KMS-11 (cell line): ENCODE data around the gene PPARA.

Experiments
- H2AFZ ChIP-seq: fragments of 200-600 bp; sonication (generic); 2 replicates; pipeline ENCODE4 v1.6.1; 2016; ENCODE audit warnings: antibody characterized with exemption, mixed run types, low read depth
- H3K27ac ChIP-seq: fragments of 200-600 bp; sonication (generic); 2 replicates; pipeline ENCODE4 v1.6.1; 2016; ENCODE audit warnings: mild to moderate bottlenecking, mixed run types
- H3K27me3 ChIP-seq: fragments of 200-600 bp; sonication (generic); 2 replicates; pipeline ENCODE4 v1.6.1; 2017; ENCODE audit warnings: mild to moderate bottlenecking, low read depth, mixed run types, moderate library complexity; ENCODE audit not compliant: insufficient read depth
- H3K36me3 ChIP-seq: fragments of 200-600 bp; sonication (generic); 2 replicates; pipeline ENCODE4 v1.6.1; 2017; ENCODE audit warnings: mild to moderate bottlenecking, mixed run types; ENCODE audit not compliant: insufficient read depth
- H3K4me1 ChIP-seq: fragments of 200-600 bp; sonication (generic); 2 replicates; pipeline ENCODE4 v1.6.1; 2016; ENCODE audit warnings: mild to moderate bottlenecking, low read depth, mixed run types; ENCODE audit not compliant: poor library complexity, severe bottlenecking
- H3K4me2 ChIP-seq: fragments of 200-600 bp; sonication (generic); 2 replicates; pipeline ENCODE4 v1.7.0; 2016; ENCODE audit warnings: mild to moderate bottlenecking, mixed run types
- H3K4me3 ChIP-seq: fragments of 200-600 bp; sonication (generic); IDR thresholded peaks from 2 replicates; pipeline ENCODE4 v1.6.1; 2017; ENCODE audit warnings: low read depth, low read length, mixed read lengths; ENCODE audit not compliant: insufficient read depth
- H3K79me2 ChIP-seq: fragments of 200-600 bp; sonication (generic); 2 replicates; pipeline ENCODE4 v1.6.1; 2016; ENCODE audit warnings: low read depth, mixed run types; ENCODE audit not compliant: insufficient read depth
- H3K9ac ChIP-seq: fragments of 200-600 bp; sonication (generic); 2 replicates; pipeline ENCODE4 v1.6.1; 2016; ENCODE audit warnings: mild to moderate bottlenecking, mixed run types
- H4K20me1 ChIP-seq: fragments of 200-600 bp; sonication (generic); 2 replicates; pipeline ENCODE4 v1.6.1; 2016; ENCODE audit warnings: mild to moderate bottlenecking, mixed run types; ENCODE audit not compliant: insufficient read depth
- TF ChIP-seq, protein P1 (sequence below): fragments of 200-600 bp; sonication (generic); conservative IDR thresholded peaks from 2 replicates; pipeline ENCODE4 v1.6.1; 2017; ENCODE audit warnings: low read depth, mild to moderate bottlenecking, antibody characterized with exemption, low read length, moderate library complexity, mixed read lengths

Gene PPARA

GRCh38 chr22:46115755-46116490, 34.4 kb upstream of the PPARA start:
- Histone ChIP-seq H3K4me1 (no peaks in the 10 kb centered on the region), H4K20me1 (no peaks in the 10 kb centered on the region), H3K79me2 (no peaks in the 10 kb centered on the region), H3K27me3 (no peaks in the 10 kb centered on the region), H3K27ac (no peak overlapping the region), H3K9ac (no peak overlapping the region), H3K36me3 (no peaks in the 10 kb centered on the region), H3K4me3 (no peak overlapping the region), H2AFZ (no peak overlapping the region), H3K4me2 (no peak overlapping the region)
- TF ChIP-seq, protein P1, sequence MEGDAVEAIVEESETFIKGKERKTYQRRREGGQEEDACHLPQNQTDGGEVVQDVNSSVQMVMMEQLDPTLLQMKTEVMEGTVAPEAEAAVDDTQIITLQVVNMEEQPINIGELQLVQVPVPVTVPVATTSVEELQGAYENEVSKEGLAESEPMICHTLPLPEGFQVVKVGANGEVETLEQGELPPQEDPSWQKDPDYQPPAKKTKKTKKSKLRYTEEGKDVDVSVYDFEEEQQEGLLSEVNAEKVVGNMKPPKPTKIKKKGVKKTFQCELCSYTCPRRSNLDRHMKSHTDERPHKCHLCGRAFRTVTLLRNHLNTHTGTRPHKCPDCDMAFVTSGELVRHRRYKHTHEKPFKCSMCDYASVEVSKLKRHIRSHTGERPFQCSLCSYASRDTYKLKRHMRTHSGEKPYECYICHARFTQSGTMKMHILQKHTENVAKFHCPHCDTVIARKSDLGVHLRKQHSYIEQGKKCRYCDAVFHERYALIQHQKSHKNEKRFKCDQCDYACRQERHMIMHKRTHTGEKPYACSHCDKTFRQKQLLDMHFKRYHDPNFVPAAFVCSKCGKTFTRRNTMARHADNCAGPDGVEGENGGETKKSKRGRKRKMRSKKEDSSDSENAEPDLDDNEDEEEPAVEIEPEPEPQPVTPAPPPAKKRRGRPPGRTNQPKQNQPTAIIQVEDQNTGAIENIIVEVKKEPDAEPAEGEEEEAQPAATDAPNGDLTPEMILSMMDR = no peak

DNA sequence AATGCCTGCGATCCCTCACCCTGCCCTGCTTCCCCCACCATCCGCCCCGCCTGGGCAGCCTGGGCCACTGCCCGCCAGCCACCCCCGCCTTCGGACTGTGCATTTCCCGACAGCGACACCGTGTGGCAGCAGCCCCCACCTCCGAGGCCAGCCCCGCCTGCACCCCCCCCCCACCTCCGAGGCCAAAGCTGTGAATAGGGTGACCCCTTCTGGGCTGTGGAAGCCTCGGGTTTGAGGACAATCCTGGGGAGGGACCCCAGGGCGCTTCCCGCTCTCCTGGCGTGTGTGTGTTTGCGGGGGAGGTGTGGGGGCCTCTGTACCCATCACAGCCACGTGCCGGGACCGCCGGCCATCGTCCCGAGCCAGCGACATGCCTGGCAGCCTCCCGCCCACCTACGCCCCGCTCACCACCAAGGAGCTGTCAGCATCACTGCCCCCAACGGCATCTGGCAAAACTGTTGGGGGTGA, 33.8 kb upstream of the PPARA start:
- Histone ChIP-seq H3K27me3 (no peaks in the 10 kb centered on the region), H3K79me2 (no peaks in the 10 kb centered on the region), H3K4me2 (peak overlapping the region; percentile 21; the same call in 1 of the 2 replicates), H3K36me3 (no peaks in the 10 kb centered on the region), H3K4me1 (no peaks in the 10 kb centered on the region), H3K4me3 (no peak overlapping the region), H3K27ac (no peak overlapping the region), H4K20me1 (no peaks in the 10 kb centered on the region), H2AFZ (peak overlapping the region; percentile 22; the same call in 1 of the 2 replicates), H3K9ac (no peak overlapping the region)
- TF ChIP-seq, protein P1 = peak; percentile 90

- Histone ChIP-seq H3K4me2 (no peak overlapping the region), H3K27ac (no peak overlapping the region), H3K4me3 (no peak overlapping the region), H2AFZ (no peak overlapping the region), H4K20me1 (no peaks in the 10 kb centered on the region), H3K79me2 (no peaks in the 10 kb centered on the region), H3K36me3 (no peaks in the 10 kb centered on the region), H3K27me3 (no peaks in the 10 kb centered on the region), H3K9ac (no peak overlapping the region), H3K4me1 (no peaks in the 10 kb centered on the region)
- TF ChIP-seq, protein P1 = no peak
Observed at GRCh38 chr22:46117206-46118199, 32.8 kb upstream of the PPARA start.

DNA sequence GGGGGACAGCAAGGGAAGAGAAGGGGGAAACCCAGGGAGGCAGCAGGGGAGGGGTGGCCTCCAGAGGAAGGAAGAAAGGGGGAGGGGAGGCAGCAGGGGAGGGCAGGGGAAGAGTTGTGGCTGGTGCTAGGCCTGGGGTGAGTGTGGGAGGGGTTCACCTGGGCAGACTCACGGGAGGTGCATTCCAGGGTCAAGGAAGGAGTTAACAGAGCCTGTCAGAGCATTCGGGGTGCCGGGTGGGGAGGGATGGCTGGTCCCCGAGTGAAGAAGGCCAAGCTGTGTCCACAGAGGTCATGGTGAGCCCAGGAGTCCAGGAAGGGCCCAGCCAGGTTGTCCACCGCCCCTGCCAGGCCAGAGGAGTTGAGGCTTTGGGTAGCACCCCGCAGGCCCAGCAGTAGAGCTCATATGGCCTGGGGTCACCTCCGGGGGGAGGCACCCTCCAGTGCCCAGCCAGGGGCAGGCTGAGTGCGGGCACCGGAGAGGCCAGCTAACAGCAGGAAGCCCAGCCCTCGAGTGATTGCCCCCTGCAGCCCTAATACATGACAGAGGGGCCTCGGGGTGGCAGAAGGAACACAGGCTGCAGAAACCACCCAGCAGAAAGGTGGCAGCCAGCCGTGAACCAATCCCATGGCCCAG, 31.1 kb upstream of the PPARA start:
- no peak overlapping the region for H3K27ac ChIP-seq
- no peak overlapping the region for H2AFZ ChIP-seq
- no peaks in the 10 kb centered on the region for H3K36me3 ChIP-seq
- no peak overlapping the region for H3K4me3 ChIP-seq
- H3K27me3 ChIP-seq = no peaks in the 10 kb centered on the region
- peaks cover 4% of the 10 kb centered on the region for H3K4me1 ChIP-seq
- no peaks in the 10 kb centered on the region for H3K79me2 ChIP-seq
- H3K9ac ChIP-seq = no peak overlapping the region
- TF ChIP-seq, protein P1 = no peak
- no peaks in the 10 kb centered on the region for H4K20me1 ChIP-seq
- no peak overlapping the region for H3K4me2 ChIP-seq
